Peyer's patch (tissue), 4 donors: ENCODE measurements around the gene PDZD8. TPM values are rescaled to one million over a fixed set of nuclear protein-coding genes. Genes with fewer than 3 reads are reported as not detected.

Experiments
- DNase-seq, 3 donors: peaks; one replicate each; pipeline ENCODE4 v3.0.0-alpha.2; 2017 to 2019
- H3K27ac ChIP-seq, 4 donors: fragments of 200-600 bp; sonication (generic); one replicate each; pipeline ENCODE4 v1.5.1; 2016 to 2019
- H3K27me3 ChIP-seq, 2 donors: fragments of 200-600 bp; sonication (generic); one replicate each; pipeline ENCODE4 v1.5.1; 2019
- H3K36me3 ChIP-seq, 3 donors: fragments of 200-600 bp; sonication (generic); one replicate each; pipeline ENCODE4 v1.5.1; 2016 to 2019
- H3K4me1 ChIP-seq, 4 donors: fragments of 200-600 bp; sonication (generic); one replicate each; pipeline ENCODE4 v1.5.1; 2016 to 2019
- H3K4me3 ChIP-seq, 4 donors: fragments of 200-600 bp; sonication (generic); 1 replicate in 3 of 4; 2 replicates in 1 of 4; pipeline ENCODE4 v1.5.1; 2016 to 2019; ENCODE audit warnings: mild to moderate bottlenecking in 1 of 4
- H3K9me3 ChIP-seq, 4 donors: fragments of 200-600 bp; sonication (generic); one replicate each; pipeline ENCODE4 v1.5.1; 2016 to 2019; ENCODE audit warnings: mild to moderate bottlenecking in 1 of 4
- POLR2A ChIP-seq, 2 donors: fragments of 450-650 bp; IDR thresholded peaks; one replicate each; pipeline ENCODE4 v1.5.1; 2017; ENCODE audit warnings: antibody characterized with exemption in 2 of 2, mild to moderate bottlenecking in 2 of 2, moderate library complexity in 2 of 2
- total RNA-seq, 4 donors: library from RNA; depleted of rRNA; stranded (reverse); fragments of >200 nt; gene quantifications; one replicate each; pipeline ENCODE4 v1.1.0, GENCODE V29; 2016
- TF ChIP-seq, protein P1 (sequence below), 6 experiments: fragments of 450-650 bp in 4 of 6; fragments of 200-600 bp in 2 of 6; sonication (generic) in 1 of 6; IDR thresholded peaks; one replicate each; pipeline ENCODE4 v1.5.1; 2017 to 2019; ENCODE audit warnings: antibody characterized with exemption in 6 of 6, mild to moderate bottlenecking in 3 of 6, moderate library complexity in 1 of 6

Gene PDZD8
- total RNA-seq, 4 donors from 2014 or later, result 50.3 to 91.4 (median 72.0) TPM

DNA sequence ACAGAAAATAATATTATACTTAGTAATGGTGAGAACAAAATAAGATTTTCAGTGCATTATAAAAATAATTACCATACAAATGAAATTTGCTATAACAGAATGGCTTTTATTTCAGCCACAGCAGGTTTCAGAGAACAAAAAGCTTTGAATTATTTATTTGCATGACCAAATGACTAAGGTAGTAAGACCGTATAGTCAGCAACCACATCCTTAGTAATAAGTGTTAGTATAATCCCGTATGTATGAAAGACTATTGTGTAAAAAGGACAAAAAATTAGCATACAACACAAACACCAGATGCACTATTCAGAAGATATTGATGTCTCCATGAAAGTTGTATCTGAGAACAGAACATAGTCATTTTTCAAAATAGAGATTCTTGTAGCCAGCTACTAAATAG lies 12.2 kb downstream of the PDZD8 start:
- H3K9me3 ChIP-seq, result no peaks in the 10 kb centered on the region
- no peak for TF ChIP-seq POLR2A (IDR thresholded peaks at IDR 0.05)
- TF ChIP-seq, protein P1, sequence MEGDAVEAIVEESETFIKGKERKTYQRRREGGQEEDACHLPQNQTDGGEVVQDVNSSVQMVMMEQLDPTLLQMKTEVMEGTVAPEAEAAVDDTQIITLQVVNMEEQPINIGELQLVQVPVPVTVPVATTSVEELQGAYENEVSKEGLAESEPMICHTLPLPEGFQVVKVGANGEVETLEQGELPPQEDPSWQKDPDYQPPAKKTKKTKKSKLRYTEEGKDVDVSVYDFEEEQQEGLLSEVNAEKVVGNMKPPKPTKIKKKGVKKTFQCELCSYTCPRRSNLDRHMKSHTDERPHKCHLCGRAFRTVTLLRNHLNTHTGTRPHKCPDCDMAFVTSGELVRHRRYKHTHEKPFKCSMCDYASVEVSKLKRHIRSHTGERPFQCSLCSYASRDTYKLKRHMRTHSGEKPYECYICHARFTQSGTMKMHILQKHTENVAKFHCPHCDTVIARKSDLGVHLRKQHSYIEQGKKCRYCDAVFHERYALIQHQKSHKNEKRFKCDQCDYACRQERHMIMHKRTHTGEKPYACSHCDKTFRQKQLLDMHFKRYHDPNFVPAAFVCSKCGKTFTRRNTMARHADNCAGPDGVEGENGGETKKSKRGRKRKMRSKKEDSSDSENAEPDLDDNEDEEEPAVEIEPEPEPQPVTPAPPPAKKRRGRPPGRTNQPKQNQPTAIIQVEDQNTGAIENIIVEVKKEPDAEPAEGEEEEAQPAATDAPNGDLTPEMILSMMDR (IDR thresholded peaks at IDR 0.05), result no peak
- H3K27me3 ChIP-seq, result no peaks in the 10 kb centered on the region
- no peaks in the 10 kb centered on the region for H3K36me3 ChIP-seq
- no peak overlapping the region for H3K4me3 ChIP-seq
- no peak overlapping the region for H3K27ac ChIP-seq
- DNase-seq, result no peak
- H3K4me1 ChIP-seq, result peaks cover 0 to 55% (median 9%) of the 10 kb centered on the region in 4 donors

DNA sequence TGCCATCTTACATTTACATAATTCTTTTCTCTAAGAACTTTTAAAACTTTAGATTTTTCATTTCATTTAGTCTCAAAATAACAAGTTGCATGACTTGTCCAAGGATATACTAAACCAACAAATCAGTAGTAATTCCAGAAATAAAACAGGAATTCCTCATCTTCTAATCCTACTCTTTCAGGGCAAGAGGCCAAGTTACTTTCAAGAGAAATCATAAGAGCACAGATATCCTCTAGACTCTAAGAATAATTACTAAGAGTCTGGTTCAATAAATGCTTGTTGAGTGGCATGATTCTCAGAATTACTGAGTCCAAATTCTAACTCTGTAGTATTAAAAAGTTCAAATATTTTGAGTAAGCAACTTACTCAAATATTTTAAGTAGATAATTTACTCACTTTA lies 12.9 kb downstream of the PDZD8 start:
- no peaks in the 10 kb centered on the region for H3K36me3 ChIP-seq
- no peak overlapping the region for H3K4me3 ChIP-seq
- H3K9me3 ChIP-seq, result no peaks in the 10 kb centered on the region
- H3K27ac ChIP-seq, result no peak overlapping the region
- TF ChIP-seq, protein P1 (IDR thresholded peaks at IDR 0.05), result no peak
- no peak for TF ChIP-seq POLR2A (IDR thresholded peaks at IDR 0.05)
- H3K4me1 ChIP-seq, result peaks cover 0 to 48% (median 9%) of the 10 kb centered on the region in 4 donors
- no peaks in the 10 kb centered on the region for H3K27me3 ChIP-seq
- DNase-seq, result no peak

DNA sequence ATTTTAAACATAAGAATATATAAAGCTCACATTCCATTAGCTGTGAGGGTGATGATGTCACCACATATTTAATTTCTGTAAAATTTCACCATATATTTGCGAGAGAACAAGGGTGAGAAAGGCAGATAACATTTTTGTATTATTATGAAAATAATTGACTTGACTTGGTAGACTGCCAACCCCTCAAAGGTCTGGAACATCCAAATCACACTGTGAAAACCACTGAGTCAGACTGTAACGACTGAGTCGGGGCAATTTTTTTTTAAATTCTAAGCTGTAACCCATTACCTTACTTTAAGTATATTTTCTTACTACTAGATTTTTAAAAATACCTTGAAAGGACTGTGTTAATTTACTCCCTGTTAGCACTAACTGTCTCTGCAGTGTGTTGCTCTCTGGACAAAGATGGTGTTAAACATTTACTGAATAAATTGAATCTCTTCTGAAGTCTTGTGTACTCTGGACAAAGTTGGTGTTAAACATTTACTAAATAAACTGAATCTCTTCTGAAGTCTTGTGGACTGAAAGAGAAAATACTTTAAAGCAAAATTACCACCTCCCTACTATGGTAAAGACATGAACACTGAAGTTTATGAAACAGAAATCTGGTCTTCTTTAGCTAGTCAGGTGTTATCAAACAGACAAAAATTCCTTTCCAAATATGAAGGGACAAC lies 14.1 kb downstream of the PDZD8 start:
- Histone ChIP-seq H3K4me1 (peaks cover 0 to 38% (median 9%) of the 10 kb centered on the region in 4 donors), H3K4me3 (peak overlapping the region in 1 of 4 donors; percentile 27), H3K36me3 (no peaks in the 10 kb centered on the region), H3K27me3 (no peaks in the 10 kb centered on the region), H3K27ac (peak overlapping the region in 2 of 4 donors; percentile 11 to 15), H3K9me3 (no peaks in the 10 kb centered on the region)
- no peak for DNase-seq
- TF ChIP-seq, protein P1 (IDR thresholded peaks at IDR 0.05), result no peak
- TF ChIP-seq POLR2A (IDR thresholded peaks at IDR 0.05), result no peak

DNA sequence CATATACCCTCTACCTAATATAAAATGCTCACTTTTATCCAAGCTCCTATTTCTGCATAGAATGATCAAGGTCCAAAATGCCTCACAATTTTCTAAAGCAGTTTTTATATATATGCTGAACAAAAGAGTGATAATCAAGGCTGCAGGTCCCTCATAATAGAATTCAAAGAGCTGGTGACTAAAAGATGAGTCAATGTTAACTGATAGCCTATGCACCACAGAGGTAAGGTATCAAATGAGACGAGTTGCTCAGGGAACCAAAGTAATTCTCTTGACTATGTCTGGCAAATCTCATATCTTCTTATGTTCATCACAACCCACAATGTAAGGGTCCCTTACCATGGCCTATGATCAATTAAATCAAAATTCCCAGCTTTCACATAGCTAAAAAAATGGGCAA lies 15.2 kb downstream of the PDZD8 start:
- no peak for DNase-seq
- Histone ChIP-seq H3K36me3 (no peaks in the 10 kb centered on the region), H3K4me1 (peaks cover 0 to 45% (median 9%) of the 10 kb centered on the region in 4 donors), H3K27me3 (no peaks in the 10 kb centered on the region), H3K9me3 (no peaks in the 10 kb centered on the region), H3K27ac (no peak overlapping the region), H3K4me3 (no peak overlapping the region)
- TF ChIP-seq, protein P1 (IDR thresholded peaks at IDR 0.05), result no peak
- TF ChIP-seq POLR2A (IDR thresholded peaks at IDR 0.05), result no peak

DNA sequence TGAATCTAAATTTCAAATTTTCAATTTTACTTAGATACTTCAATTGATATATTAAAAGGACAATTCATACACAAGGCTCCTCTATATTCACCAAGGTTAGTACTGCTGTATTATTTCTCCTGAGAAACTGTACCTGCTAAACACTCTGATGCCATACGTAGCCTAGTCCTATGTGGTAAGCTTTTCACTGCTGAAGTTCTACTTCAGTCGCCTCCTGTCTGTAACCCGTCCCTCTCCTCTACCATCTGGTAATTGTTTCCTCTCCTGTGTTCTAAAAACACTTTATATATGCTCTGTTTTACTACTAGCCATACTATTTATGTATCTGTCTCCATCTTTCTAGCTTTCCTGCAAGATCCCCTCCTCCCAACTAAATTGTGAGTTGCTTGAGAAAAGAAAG lies 20.2 kb downstream of the PDZD8 start:
- H3K4me3 ChIP-seq, result no peak overlapping the region
- H3K36me3 ChIP-seq, result no peaks in the 10 kb centered on the region
- H3K27ac ChIP-seq, result no peak overlapping the region
- H3K27me3 ChIP-seq, result no peaks in the 10 kb centered on the region
- TF ChIP-seq POLR2A (IDR thresholded peaks at IDR 0.05), result no peak
- TF ChIP-seq, protein P1 (IDR thresholded peaks at IDR 0.05), result no peak
- H3K4me1 ChIP-seq, result peaks cover 0 to 21% (median 0%) of the 10 kb centered on the region in 4 donors
- no peaks in the 10 kb centered on the region for H3K9me3 ChIP-seq
- DNase-seq, result no peak
